ENCODE results near the gene HBD.

HBD gene

GRCh38 chr11:5240056-5240455 is 5.8 kb upstream of the HBD start:
- no peak for DNase-seq (ENCODE audit: extremely low spot score)
- no peak for TF ChIP-seq ELF4 (IDR thresholded peaks at IDR 0.05)
- no peak for TF ChIP-seq FOXA1 (IDR thresholded peaks at IDR 0.05)
- TF ChIP-seq CTBP1 (IDR thresholded peaks at IDR 0.05; ENCODE audit: borderline replicate concordance): no peak
- no peak for TF ChIP-seq NFRKB (IDR thresholded peaks at IDR 0.05)
- no peak for TF ChIP-seq L3MBTL2 (conservative IDR thresholded peaks at IDR 0.05)
- TF ChIP-seq PKNOX1 (IDR thresholded peaks at IDR 0.05): no peak
- no peak for TF ChIP-seq HDGF (IDR thresholded peaks at IDR 0.05; ENCODE audit: borderline replicate concordance)
- no peak for TF ChIP-seq FOXK2 (IDR thresholded peaks at IDR 0.05)
- no peak for TF ChIP-seq SUZ12 (IDR thresholded peaks at IDR 0.05)
- no peak for TF ChIP-seq ZNF384 (IDR thresholded peaks at IDR 0.05)
- no peak for TF ChIP-seq ARNT (IDR thresholded peaks at IDR 0.05)
- TF ChIP-seq SP1 (IDR thresholded peaks at IDR 0.05): no peak
- no peak for TF ChIP-seq FOXM1 (IDR thresholded peaks at IDR 0.05; ENCODE audit: borderline replicate concordance)
- no peak for TF ChIP-seq BHLHE40 (IDR thresholded peaks at IDR 0.05; ENCODE audit: borderline replicate concordance)
- TF ChIP-seq LEF1 (IDR thresholded peaks at IDR 0.05; ENCODE audit: borderline replicate concordance): no peak
- no peak for TF ChIP-seq TARDBP (IDR thresholded peaks at IDR 0.05)
- POLR2A ChIA-PET: no interaction called here
- CTCF ChIA-PET: no interaction called here

GRCh38 chr11:5239046-5239445 is 4.8 kb upstream of the HBD start:
- POLR2A ChIA-PET: no interaction called here
- no peak for DNase-seq (ENCODE audit: extremely low spot score)
- CTCF ChIA-PET: no interaction called here
- TF ChIP-seq FOXM1 (IDR thresholded peaks at IDR 0.05; ENCODE audit: borderline replicate concordance) (no peak), LEF1 (IDR thresholded peaks at IDR 0.05; ENCODE audit: borderline replicate concordance) (no peak), BHLHE40 (IDR thresholded peaks at IDR 0.05; ENCODE audit: borderline replicate concordance) (no peak), FOXA1 (IDR thresholded peaks at IDR 0.05) (no peak), SP1 (IDR thresholded peaks at IDR 0.05) (no peak), SUZ12 (IDR thresholded peaks at IDR 0.05) (no peak), ZNF384 (IDR thresholded peaks at IDR 0.05) (no peak), CTBP1 (IDR thresholded peaks at IDR 0.05; ENCODE audit: borderline replicate concordance) (no peak), PKNOX1 (IDR thresholded peaks at IDR 0.05) (no peak), NFRKB (IDR thresholded peaks at IDR 0.05) (no peak)

DNA sequence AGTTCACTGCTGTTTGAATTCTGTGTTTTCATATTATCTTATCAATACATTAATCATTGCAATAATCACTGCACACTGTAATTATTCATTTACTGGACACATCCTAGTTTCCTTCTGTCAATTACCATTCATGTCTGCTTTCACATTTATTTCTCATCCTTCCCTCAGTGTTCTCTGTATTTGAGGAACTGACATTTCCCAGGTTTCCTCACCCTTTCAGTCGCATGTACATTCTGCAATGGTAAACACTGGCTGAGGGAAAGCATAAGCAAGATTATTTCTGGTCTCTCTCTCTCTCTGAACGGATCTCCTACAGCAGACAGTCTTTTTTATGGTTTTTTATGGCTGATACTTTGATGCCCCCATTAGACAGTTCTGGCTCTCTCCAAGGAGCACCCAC is 4.2 kb upstream of the HBD start:
- DNase-seq (ENCODE audit: extremely low spot score): no peak
- POLR2A ChIA-PET: no interaction called here
- CTCF ChIA-PET: no interaction called here
- TF ChIP-seq ARNT (IDR thresholded peaks at IDR 0.05) (no peak), FOXK2 (IDR thresholded peaks at IDR 0.05) (no peak), ZNF384 (IDR thresholded peaks at IDR 0.05) (no peak), SP1 (IDR thresholded peaks at IDR 0.05) (no peak), PKNOX1 (IDR thresholded peaks at IDR 0.05) (no peak), BHLHE40 (IDR thresholded peaks at IDR 0.05; ENCODE audit: borderline replicate concordance) (no peak)

DNA sequence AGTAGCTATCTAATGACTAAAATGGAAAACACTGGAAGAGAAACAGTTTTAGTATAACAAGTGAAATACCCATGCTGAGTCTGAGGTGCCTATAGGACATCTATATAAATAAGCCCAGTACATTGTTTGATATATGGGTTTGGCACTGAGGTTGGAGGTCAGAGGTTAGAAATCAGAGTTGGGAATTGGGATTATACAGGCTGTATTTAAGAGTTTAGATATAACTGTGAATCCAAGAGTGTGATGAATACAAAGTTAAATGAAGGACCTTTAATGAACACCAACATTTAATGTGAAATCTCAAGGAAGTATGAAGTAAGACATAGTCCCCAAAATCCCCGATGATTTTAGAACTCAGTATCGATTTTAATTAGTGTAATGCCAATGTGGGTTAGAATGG is 3.1 kb upstream of the HBD start:
- ChIA-PET CTCF (no interaction called here), POLR2A (no interaction called here)
- DNase-seq (ENCODE audit: extremely low spot score): no peak

GRCh38 chr11:5235364-5236095 is 1.2 kb upstream of the HBD start:
- ChIA-PET CTCF (no interaction called here), POLR2A (no interaction called here)
- TF ChIP-seq PKNOX1 (IDR thresholded peaks at IDR 0.05) (no peak), TARDBP (IDR thresholded peaks at IDR 0.05) (no peak), LEF1 (IDR thresholded peaks at IDR 0.05; ENCODE audit: borderline replicate concordance) (no peak), L3MBTL2 (conservative IDR thresholded peaks at IDR 0.05) (no peak), FOXA1 (IDR thresholded peaks at IDR 0.05) (no peak), NFRKB (IDR thresholded peaks at IDR 0.05) (no peak), SUZ12 (IDR thresholded peaks at IDR 0.05) (no peak), HDGF (IDR thresholded peaks at IDR 0.05; ENCODE audit: borderline replicate concordance) (no peak), BHLHE40 (IDR thresholded peaks at IDR 0.05; ENCODE audit: borderline replicate concordance) (no peak), ELF4 (IDR thresholded peaks at IDR 0.05) (no peak), ARNT (IDR thresholded peaks at IDR 0.05) (no peak), SP1 (IDR thresholded peaks at IDR 0.05) (no peak), FOXM1 (IDR thresholded peaks at IDR 0.05; ENCODE audit: borderline replicate concordance) (no peak), ZNF384 (IDR thresholded peaks at IDR 0.05) (no peak), FOXK2 (IDR thresholded peaks at IDR 0.05) (no peak), CTBP1 (IDR thresholded peaks at IDR 0.05; ENCODE audit: borderline replicate concordance) (no peak)
- no peak for DNase-seq (ENCODE audit: extremely low spot score)

More for the DNA sequence above, 3.1 kb upstream of the HBD start:
- TF ChIP-seq FOXM1 (IDR thresholded peaks at IDR 0.05; ENCODE audit: borderline replicate concordance) (no peak), L3MBTL2 (conservative IDR thresholded peaks at IDR 0.05) (no peak), SP1 (IDR thresholded peaks at IDR 0.05) (no peak), ZNF384 (IDR thresholded peaks at IDR 0.05) (no peak), PKNOX1 (IDR thresholded peaks at IDR 0.05) (no peak), HDGF (IDR thresholded peaks at IDR 0.05; ENCODE audit: borderline replicate concordance) (no peak), NFRKB (IDR thresholded peaks at IDR 0.05) (no peak), LEF1 (IDR thresholded peaks at IDR 0.05; ENCODE audit: borderline replicate concordance) (no peak), ARNT (IDR thresholded peaks at IDR 0.05) (no peak), FOXA1 (IDR thresholded peaks at IDR 0.05) (no peak), ELF4 (IDR thresholded peaks at IDR 0.05) (no peak), CTBP1 (IDR thresholded peaks at IDR 0.05; ENCODE audit: borderline replicate concordance) (no peak), TARDBP (IDR thresholded peaks at IDR 0.05) (no peak), SUZ12 (IDR thresholded peaks at IDR 0.05) (no peak), FOXK2 (IDR thresholded peaks at IDR 0.05) (no peak), BHLHE40 (IDR thresholded peaks at IDR 0.05; ENCODE audit: borderline replicate concordance) (no peak)
